ENCODE measurements around the gene SUN2.

DNA sequence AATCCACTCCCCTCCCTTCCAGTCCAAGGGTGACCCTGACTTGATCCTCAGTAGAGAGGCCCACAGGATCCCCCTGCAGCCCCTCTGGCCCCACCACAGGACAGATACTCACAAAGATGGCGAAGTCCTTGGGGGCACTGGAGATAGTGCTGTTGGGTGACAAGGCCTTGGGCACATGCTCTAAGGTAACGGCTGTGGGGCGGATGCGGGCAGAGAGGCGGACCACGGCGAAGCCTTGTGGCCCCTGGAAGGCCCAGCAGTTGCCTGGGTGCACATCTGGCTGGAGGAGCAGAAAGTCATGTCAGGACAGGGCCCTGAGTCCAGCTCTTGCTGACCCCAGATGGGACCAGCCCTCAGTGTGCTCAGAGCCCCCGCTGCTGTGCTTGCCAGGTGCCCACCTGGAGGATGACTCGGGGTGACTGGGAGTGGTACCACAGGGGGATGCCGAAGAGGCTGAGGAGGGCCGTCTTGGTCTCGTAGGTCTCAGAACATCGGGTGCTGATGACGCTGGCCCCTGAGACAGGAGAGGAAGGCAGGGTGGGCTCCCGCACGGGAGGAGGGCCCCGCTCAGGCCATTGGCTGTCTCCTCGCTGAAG is 17.2 kb downstream of the SUN2 start:
- TF ChIP-seq, protein P1, sequence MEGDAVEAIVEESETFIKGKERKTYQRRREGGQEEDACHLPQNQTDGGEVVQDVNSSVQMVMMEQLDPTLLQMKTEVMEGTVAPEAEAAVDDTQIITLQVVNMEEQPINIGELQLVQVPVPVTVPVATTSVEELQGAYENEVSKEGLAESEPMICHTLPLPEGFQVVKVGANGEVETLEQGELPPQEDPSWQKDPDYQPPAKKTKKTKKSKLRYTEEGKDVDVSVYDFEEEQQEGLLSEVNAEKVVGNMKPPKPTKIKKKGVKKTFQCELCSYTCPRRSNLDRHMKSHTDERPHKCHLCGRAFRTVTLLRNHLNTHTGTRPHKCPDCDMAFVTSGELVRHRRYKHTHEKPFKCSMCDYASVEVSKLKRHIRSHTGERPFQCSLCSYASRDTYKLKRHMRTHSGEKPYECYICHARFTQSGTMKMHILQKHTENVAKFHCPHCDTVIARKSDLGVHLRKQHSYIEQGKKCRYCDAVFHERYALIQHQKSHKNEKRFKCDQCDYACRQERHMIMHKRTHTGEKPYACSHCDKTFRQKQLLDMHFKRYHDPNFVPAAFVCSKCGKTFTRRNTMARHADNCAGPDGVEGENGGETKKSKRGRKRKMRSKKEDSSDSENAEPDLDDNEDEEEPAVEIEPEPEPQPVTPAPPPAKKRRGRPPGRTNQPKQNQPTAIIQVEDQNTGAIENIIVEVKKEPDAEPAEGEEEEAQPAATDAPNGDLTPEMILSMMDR (IDR thresholded peaks at IDR 0.05; ENCODE audit: control extremely low read depth in 1 of 3, insufficient read depth in 1 of 3, low read depth in 1 of 3, low read length in 3 of 3): no peak
- TF ChIP-seq NRF1 (IDR thresholded peaks at IDR 0.05; ENCODE audit: low read depth, low read length) (no peak), SRF (IDR thresholded peaks at IDR 0.05; ENCODE audit: low read depth, low read length) (no peak), EZH2 (IDR thresholded peaks at IDR 0.05; ENCODE audit: low read depth, low read length, severe bottlenecking) (no peak), RAD21 (IDR thresholded peaks at IDR 0.05 in 1 of 2, conservative IDR thresholded peaks at IDR 0.05 in 1 of 2; ENCODE audit: low read depth in 2 of 2, low read length in 2 of 2) (no peak)
